Body of pancreas (tissue), 4 donors: ENCODE measurements around the gene TEDDM1. TPM values are rescaled to one million over a fixed set of nuclear protein-coding genes. Genes with fewer than 3 reads are reported as not detected.
A peak's percentile ranks its signal among the peaks of the same experiment; 100 is the strongest.
"Not testable (repeated sequence)": the region's sequence is repeated elsewhere in the genome, so short reads cannot be mapped to it uniquely, and the experiment has no call there.

Experiments
- ATAC-seq: fragments of 150-250 bp; one replicate; pipeline ENCODE4 v1.9.1; 2016
- DNase-seq, 4 donors: peaks; one replicate each; pipeline ENCODE4 v3.0.0-alpha.2; 2019
- H3K27ac ChIP-seq, 4 donors: fragments of 200-600 bp; sonication (generic); 1 replicate in 3 of 4; 2 replicates in 1 of 4; pipeline versions ENCODE4 v1.5.1 to v1.6.1; 2016 to 2019; ENCODE audit warnings: mild to moderate bottlenecking in 1 of 4, mixed read lengths in 1 of 4, moderate library complexity in 1 of 4
- H3K27me3 ChIP-seq, 2 donors: fragments of 200-600 bp; sonication (generic); one replicate each; pipeline ENCODE4 v1.6.0; 2016; ENCODE audit warnings: mild to moderate bottlenecking in 1 of 2
- H3K36me3 ChIP-seq, 2 donors: fragments of 200-600 bp; sonication (generic); replicated peaks in 1 of 2; 2 replicates each; pipeline ENCODE4 v1.5.1; 2016; ENCODE audit warnings: low read depth in 2 of 2; ENCODE audit not compliant: insufficient read depth in 1 of 2
- H3K4me1 ChIP-seq: fragments of 200-600 bp; sonication (generic); one replicate; pipeline ENCODE4 v1.6.0; 2016
- H3K4me3 ChIP-seq, 2 donors: fragments of 200-600 bp; sonication (generic); 1 replicate in 1 of 2; 2 replicates in 1 of 2; pipeline ENCODE4 v1.5.1; 2016 to 2019
- H3K9me3 ChIP-seq, 3 donors: fragments of 200-600 bp; sonication (generic); 1 replicate in 2 of 3; 2 replicates in 1 of 3; pipeline ENCODE4 v1.5.1; 2016
- CTCF ChIP-seq, 7 experiments: fragments of 450-650 bp in 4 of 7; fragments of 200-600 bp in 3 of 7; sonication (generic) in 3 of 7; IDR thresholded peaks; one replicate each; pipeline ENCODE4 v1.5.1; 2016 to 2019; ENCODE audit warnings: antibody characterized with exemption in 7 of 7
- POLR2A ChIP-seq, 3 donors: fragments of 450-650 bp; IDR thresholded peaks; one replicate each; pipeline ENCODE4 v1.6.1; 2016; ENCODE audit warnings: antibody characterized with exemption in 3 of 3, mild to moderate bottlenecking in 2 of 3
- WGBS, 2 donors: methylation state at CpG; one replicate each; pipeline ENCODE4 v1.1.5; 2017; 5-methylcytosine and 5-hydroxymethylcytosine counted together
- intact Hi-C: fragments of 100-400 bp; cut with DNase I; formaldehyde crosslinking; loops from one replicate; pipeline ENCODE4 v1.15.1; 2023
- total RNA-seq, 2 donors: library from RNA; depleted of rRNA; stranded (reverse); fragments of >200 nt; gene quantifications; one replicate each; pipeline ENCODE4 v1.1.0, GENCODE V29; 2016

The TEDDM1 gene
- total RNA-seq, 2 donors from 2014 or later: not detected

DNA sequence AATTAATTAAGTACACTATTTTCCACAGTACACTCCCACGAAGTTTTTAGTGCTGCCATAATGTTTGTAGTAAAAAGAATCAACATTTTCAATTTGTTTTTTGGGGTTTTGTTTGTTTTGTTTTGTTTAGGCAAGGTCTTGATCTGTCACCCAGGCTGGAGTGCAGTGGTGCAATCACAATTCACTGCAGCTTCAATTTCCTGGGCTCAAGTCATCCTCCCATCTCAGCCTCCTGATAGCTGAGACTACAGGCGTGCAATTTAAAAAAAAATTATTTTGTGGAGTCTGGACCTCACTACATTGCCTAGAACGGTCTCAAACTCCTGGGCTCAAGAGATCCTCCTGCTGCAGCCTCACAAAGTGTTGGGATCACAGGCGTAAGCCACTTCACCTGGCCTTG is 20.3 kb downstream of the TEDDM1 start:
- Histone ChIP-seq H3K27me3 (no peaks in the 10 kb centered on the region), H3K4me3 (no peak overlapping the region), H3K9me3 (no peaks in the 10 kb centered on the region), H3K4me1 (peaks cover under 1% of the 10 kb centered on the region), H3K36me3 (peaks cover 8 to 22% of the 10 kb centered on the region in 2 donors), H3K27ac (peak overlapping the region in 1 of 4 donors; percentile 43)
- TF ChIP-seq CTCF (IDR thresholded peaks at IDR 0.05) (no peak), POLR2A (IDR thresholded peaks at IDR 0.05) (no peak)
- DNase-seq: no peak
- WGBS, 2 donors: 70 to 71% methylated on average over 4 of the region's 4 CpGs
- intact Hi-C loops: no loop called here
- ATAC-seq: no peak

GRCh38 chr1:182379781-182380180 is 20.7 kb downstream of the TEDDM1 start:
- H3K27ac ChIP-seq, DNase-seq, H3K27me3 ChIP-seq, H3K9me3 ChIP-seq, H3K4me1 ChIP-seq, intact Hi-C loops, ATAC-seq, H3K4me3 ChIP-seq: not testable (repeated sequence)
- peaks cover 5 to 20% of the 10 kb centered on the region in 2 donors for H3K36me3 ChIP-seq
- 84 to 90% methylated on average over 7 of the region's 7 CpGs for WGBS, 2 donors

GRCh38 chr1:182376936-182377574 is 23.4 kb downstream of the TEDDM1 start:
- no peaks in the 10 kb centered on the region for H3K27me3 ChIP-seq
- intact Hi-C loops: no loop called here
- no peaks in the 10 kb centered on the region for H3K4me1 ChIP-seq
- peaks cover 0 to under 1% of the 10 kb centered on the region in 2 donors for H3K36me3 ChIP-seq
- H3K9me3 ChIP-seq: no peaks in the 10 kb centered on the region
- no peak for TF ChIP-seq POLR2A (IDR thresholded peaks at IDR 0.05)
- no peak for TF ChIP-seq CTCF (IDR thresholded peaks at IDR 0.05)
- ATAC-seq (no peak), DNase-seq (no peak)
- no peak overlapping the region for H3K4me3 ChIP-seq
- no peak overlapping the region for H3K27ac ChIP-seq

GRCh38 chr1:182374101-182374834 is 26.2 kb downstream of the TEDDM1 start:
- no peak overlapping the region for H3K4me3 ChIP-seq
- H3K27ac ChIP-seq: no peak overlapping the region
- DNase-seq (no peak), ATAC-seq (no peak)
- H3K27me3 ChIP-seq: no peaks in the 10 kb centered on the region
- no peaks in the 10 kb centered on the region for H3K4me1 ChIP-seq
- TF ChIP-seq CTCF (IDR thresholded peaks at IDR 0.05) (no peak), POLR2A (IDR thresholded peaks at IDR 0.05) (no peak)
- intact Hi-C loops: no loop called here
- H3K9me3 ChIP-seq: no peaks in the 10 kb centered on the region
- 71 to 82% methylated on average over 5 of the region's 5 CpGs for WGBS, 2 donors
- H3K36me3 ChIP-seq: no peaks in the 10 kb centered on the region

DNA sequence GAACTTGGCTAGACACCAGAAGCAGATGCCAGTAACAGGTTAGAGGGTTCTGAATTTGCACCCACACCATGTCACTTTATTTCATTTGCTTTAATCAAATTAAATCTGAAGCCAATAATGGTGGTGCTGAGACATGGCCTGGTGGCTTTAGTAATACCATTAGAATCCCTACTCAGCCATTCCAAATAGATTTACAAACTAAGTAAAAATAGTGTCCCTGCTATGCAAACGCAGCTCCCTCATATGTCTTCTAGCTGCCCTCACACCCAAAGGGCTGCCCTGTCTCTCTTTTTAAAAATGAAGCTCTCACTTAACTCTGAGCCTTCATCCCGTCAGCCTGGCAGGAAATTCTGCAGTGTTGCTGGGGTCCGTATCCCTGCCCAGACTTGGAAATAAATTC is 29.9 kb downstream of the TEDDM1 start:
- no peaks in the 10 kb centered on the region for H3K4me1 ChIP-seq
- intact Hi-C loops: no loop called here
- no peaks in the 10 kb centered on the region for H3K27me3 ChIP-seq
- no peaks in the 10 kb centered on the region for H3K36me3 ChIP-seq
- ATAC-seq (no peak), DNase-seq (no peak)
- TF ChIP-seq CTCF (IDR thresholded peaks at IDR 0.05) (no peak), POLR2A (IDR thresholded peaks at IDR 0.05) (no peak)
- H3K9me3 ChIP-seq: no peaks in the 10 kb centered on the region
- H3K4me3 ChIP-seq: no peak overlapping the region
- H3K27ac ChIP-seq: no peak overlapping the region
- 59 to 75% methylated on average over 3 of the region's 3 CpGs for WGBS, 2 donors
